ENCODE results near the gene SHC3. TPM values are rescaled to one million over a fixed set of nuclear protein-coding genes. Genes with fewer than 3 reads are reported as not detected.

Gene SHC3
- total and polyA plus RNA-seq, 9 of the 15 experiments (the other 6 are each of a cell fraction or from before 2014, with no cell fraction given), result not detected

DNA sequence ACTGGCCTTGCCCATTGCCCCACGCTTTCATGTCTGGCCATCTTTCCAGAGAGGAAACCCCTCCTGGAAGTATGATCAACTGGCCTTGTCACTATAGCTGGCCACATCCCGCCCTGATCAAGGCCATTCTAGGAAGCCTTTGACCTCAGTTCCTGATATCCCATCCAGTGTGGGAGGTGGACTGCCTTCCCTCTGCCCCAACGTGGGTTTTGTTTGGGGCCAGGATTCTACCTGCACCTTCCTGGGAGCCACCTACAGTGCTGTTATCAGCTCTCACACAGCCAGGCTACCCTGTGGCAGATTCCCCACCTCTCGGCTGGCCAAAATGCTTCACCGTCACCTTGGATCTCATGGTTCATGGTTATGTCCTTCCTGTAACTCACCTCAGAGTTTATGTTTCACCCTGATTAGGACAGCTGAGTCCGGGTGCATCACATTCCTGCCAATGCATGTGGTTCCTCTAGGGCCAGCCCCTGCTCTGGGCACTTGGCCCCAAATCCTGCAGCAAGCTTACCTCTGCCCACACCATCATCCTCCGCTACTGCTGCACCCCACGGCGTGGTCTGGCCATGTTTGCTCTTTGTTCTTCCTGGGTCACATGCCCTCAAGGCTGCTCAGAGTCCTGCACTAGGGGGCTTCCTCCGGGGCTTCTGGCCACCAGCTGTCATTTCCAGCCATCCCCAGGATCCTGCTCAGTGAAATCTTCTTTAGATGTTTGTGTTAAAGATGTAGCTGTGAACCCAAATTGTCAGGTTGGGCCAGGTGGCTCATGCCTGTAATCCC, 211.5 kb downstream of the SHC3 start:
- no peak for ATAC-seq
- no peaks in the 10 kb centered on the region; a peak in 1 of 5 replicates for H3K27me3 ChIP-seq (ENCODE audit: control insufficient read depth in 2 of 2, insufficient read depth in 2 of 2, low read length in 2 of 2)
- H3K9me1 ChIP-seq (ENCODE audit: control insufficient read depth, insufficient read depth, low read length), result no peaks in the 10 kb centered on the region
- no peak overlapping the region for H3K27ac ChIP-seq (ENCODE audit: extremely low read depth, low read depth, low read length)
- H3K4me2 ChIP-seq (ENCODE audit: insufficient read depth, low read length), result no peak overlapping the region
- H3K9ac ChIP-seq (ENCODE audit: insufficient read depth in 1 of 2, low read depth in 2 of 2, low read length in 2 of 2), result no peak overlapping the region
- DNase-seq (ENCODE audit: extremely low read depth in 1 of 4, low spot score in 3 of 4), result no peak
- no peak overlapping the region for H3K4me3 ChIP-seq
- no peaks in the 10 kb centered on the region for H3K9me3 ChIP-seq (replicated peaks; ENCODE audit: control insufficient read depth, insufficient read depth, low read depth, low read length)
- 22% methylated on average over 9 of the region's 10 CpGs for WGBS (ENCODE audit: insufficient coverage, low coverage, missing lambda C conversion rate)
- in situ Hi-C loops (cut with MboI) (no loop called here), intact Hi-C loops (cut with micrococcal nuclease) (no loop called here)
- no peak overlapping the region for H2AFZ ChIP-seq (ENCODE audit: low read depth, low read length)
- TF ChIP-seq, protein P1, sequence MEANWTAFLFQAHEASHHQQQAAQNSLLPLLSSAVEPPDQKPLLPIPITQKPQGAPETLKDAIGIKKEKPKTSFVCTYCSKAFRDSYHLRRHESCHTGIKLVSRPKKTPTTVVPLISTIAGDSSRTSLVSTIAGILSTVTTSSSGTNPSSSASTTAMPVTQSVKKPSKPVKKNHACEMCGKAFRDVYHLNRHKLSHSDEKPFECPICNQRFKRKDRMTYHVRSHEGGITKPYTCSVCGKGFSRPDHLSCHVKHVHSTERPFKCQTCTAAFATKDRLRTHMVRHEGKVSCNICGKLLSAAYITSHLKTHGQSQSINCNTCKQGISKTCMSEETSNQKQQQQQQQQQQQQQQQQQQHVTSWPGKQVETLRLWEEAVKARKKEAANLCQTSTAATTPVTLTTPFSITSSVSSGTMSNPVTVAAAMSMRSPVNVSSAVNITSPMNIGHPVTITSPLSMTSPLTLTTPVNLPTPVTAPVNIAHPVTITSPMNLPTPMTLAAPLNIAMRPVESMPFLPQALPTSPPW (CRISPR knock-in tag; IDR thresholded peaks at IDR 0.05), result no peak
- no peak for TF ChIP-seq ESRRA (IDR thresholded peaks at IDR 0.05; ENCODE audit: borderline replicate concordance, low read depth)
- no peak for TF ChIP-seq ZNF644 (tag; IDR thresholded peaks at IDR 0.05; ENCODE audit: low read depth)
- TF ChIP-seq, protein P2, sequence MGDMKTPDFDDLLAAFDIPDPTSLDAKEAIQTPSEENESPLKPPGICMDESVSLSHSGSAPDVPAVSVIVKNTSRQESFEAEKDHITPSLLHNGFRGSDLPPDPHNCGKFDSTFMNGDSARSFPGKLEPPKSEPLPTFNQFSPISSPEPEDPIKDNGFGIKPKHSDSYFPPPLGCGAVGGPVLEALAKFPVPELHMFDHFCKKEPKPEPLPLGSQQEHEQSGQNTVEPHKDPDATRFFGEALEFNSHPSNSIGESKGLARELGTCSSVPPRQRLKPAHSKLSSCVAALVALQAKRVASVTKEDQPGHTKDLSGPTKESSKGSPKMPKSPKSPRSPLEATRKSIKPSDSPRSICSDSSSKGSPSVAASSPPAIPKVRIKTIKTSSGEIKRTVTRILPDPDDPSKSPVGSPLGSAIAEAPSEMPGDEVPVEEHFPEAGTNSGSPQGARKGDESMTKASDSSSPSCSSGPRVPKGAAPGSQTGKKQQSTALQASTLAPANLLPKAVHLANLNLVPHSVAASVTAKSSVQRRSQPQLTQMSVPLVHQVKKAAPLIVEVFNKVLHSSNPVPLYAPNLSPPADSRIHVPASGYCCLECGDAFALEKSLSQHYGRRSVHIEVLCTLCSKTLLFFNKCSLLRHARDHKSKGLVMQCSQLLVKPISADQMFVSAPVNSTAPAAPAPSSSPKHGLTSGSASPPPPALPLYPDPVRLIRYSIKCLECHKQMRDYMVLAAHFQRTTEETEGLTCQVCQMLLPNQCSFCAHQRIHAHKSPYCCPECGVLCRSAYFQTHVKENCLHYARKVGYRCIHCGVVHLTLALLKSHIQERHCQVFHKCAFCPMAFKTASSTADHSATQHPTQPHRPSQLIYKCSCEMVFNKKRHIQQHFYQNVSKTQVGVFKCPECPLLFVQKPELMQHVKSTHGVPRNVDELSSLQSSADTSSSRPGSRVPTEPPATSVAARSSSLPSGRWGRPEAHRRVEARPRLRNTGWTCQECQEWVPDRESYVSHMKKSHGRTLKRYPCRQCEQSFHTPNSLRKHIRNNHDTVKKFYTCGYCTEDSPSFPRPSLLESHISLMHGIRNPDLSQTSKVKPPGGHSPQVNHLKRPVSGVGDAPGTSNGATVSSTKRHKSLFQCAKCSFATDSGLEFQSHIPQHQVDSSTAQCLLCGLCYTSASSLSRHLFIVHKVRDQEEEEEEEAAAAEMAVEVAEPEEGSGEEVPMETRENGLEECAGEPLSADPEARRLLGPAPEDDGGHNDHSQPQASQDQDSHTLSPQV (IDR thresholded peaks at IDR 0.05), result no peak
- TF ChIP-seq, protein P3, sequence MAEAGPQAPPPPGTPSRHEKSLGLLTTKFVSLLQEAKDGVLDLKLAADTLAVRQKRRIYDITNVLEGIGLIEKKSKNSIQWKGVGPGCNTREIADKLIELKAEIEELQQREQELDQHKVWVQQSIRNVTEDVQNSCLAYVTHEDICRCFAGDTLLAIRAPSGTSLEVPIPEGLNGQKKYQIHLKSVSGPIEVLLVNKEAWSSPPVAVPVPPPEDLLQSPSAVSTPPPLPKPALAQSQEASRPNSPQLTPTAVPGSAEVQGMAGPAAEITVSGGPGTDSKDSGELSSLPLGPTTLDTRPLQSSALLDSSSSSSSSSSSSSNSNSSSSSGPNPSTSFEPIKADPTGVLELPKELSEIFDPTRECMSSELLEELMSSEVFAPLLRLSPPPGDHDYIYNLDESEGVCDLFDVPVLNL (CRISPR knock-in tag; IDR thresholded peaks at IDR 0.05; ENCODE audit: low read depth), result no peak
- no peak for TF ChIP-seq HMG20A (CRISPR knock-in tag; conservative IDR thresholded peaks at IDR 0.05)
- no peak for TF ChIP-seq GTF2F1 (IDR thresholded peaks at IDR 0.05; ENCODE audit: low read depth, low read length)
- TF ChIP-seq HNRNPK (IDR thresholded peaks at IDR 0.05; ENCODE audit: low read depth, low read length, poor library complexity, severe bottlenecking), result no peak
- TF ChIP-seq SMAD3 (CRISPR knock-in tag; conservative IDR thresholded peaks at IDR 0.05), result no peak
- TF ChIP-seq, protein P4, sequence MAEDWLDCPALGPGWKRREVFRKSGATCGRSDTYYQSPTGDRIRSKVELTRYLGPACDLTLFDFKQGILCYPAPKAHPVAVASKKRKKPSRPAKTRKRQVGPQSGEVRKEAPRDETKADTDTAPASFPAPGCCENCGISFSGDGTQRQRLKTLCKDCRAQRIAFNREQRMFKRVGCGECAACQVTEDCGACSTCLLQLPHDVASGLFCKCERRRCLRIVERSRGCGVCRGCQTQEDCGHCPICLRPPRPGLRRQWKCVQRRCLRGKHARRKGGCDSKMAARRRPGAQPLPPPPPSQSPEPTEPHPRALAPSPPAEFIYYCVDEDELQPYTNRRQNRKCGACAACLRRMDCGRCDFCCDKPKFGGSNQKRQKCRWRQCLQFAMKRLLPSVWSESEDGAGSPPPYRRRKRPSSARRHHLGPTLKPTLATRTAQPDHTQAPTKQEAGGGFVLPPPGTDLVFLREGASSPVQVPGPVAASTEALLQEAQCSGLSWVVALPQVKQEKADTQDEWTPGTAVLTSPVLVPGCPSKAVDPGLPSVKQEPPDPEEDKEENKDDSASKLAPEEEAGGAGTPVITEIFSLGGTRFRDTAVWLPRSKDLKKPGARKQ (CRISPR knock-in tag; IDR thresholded peaks at IDR 0.05), result no peak
- ChIA-PET POLR2A (interaction anchor here (0.6 to 1.0 kb wide), 3 partner anchors 36 to 343 kb away, joined by 3 read pairs; no protein-coding TSS in a partner anchor), CTCF (ENCODE audit: low intra/inter-chr PET ratio) (no interaction called here)
- H3K4me1 ChIP-seq (replicated peaks in 1 of 2; ENCODE audit: control insufficient read depth in 2 of 2, insufficient read depth in 2 of 2, low read length in 2 of 2), result peaks cover 0 to 3% of the 10 kb centered on the region in 2 experiments; a peak in 1 of 5 replicates
- H3K79me2 ChIP-seq (ENCODE audit: control insufficient read depth, insufficient read depth, low read length), result no peaks in the 10 kb centered on the region
- H3K36me3 ChIP-seq (ENCODE audit: control insufficient read depth, insufficient read depth, low read length), result no peaks in the 10 kb centered on the region
- no TSS peak for BruUV-seq (replicated peaks)
- no peaks in the 10 kb centered on the region for H4K20me1 ChIP-seq (replicated peaks; ENCODE audit: control insufficient read depth, insufficient read depth, low read length)
- FAIRE-seq, result no peak
